IPS-20b (cell line): Measurements from ENCODE around the gene URM1.

Experiments
- H3K27ac ChIP-seq: one replicate; pipeline ENCODE4 v1.5.1; 2013; ENCODE audit warnings: low read length
- H3K27me3 ChIP-seq: 2 replicates; pipeline ENCODE4 v1.6.1; 2013; ENCODE audit warnings: mild to moderate bottlenecking, low read length, inconsistent platforms; ENCODE audit not compliant: insufficient read depth
- H3K36me3 ChIP-seq: 2 replicates; pipeline ENCODE4 v1.6.1; 2013; ENCODE audit warnings: low read depth, mild to moderate bottlenecking, inconsistent platforms, low read length, moderate library complexity; ENCODE audit not compliant: insufficient read depth
- H3K4me1 ChIP-seq: 2 replicates; pipeline ENCODE4 v1.6.1; 2013; ENCODE audit warnings: mild to moderate bottlenecking, control low read depth, inconsistent platforms, low read length, moderate library complexity; ENCODE audit not compliant: insufficient read depth
- H3K4me3 ChIP-seq: 2 replicates; pipeline ENCODE4 v1.5.1; 2013; ENCODE audit warnings: mild to moderate bottlenecking, low read length, inconsistent platforms
- H3K9ac ChIP-seq: 2 replicates; pipeline ENCODE4 v1.6.1; 2013; ENCODE audit warnings: low read depth, mild to moderate bottlenecking, inconsistent platforms, low read length, moderate library complexity
- H3K9me3 ChIP-seq: 2 replicates; pipeline ENCODE4 v1.6.1; 2013; ENCODE audit warnings: mild to moderate bottlenecking, low read depth, low read length, inconsistent platforms; ENCODE audit not compliant: insufficient read depth

The URM1 gene

DNA sequence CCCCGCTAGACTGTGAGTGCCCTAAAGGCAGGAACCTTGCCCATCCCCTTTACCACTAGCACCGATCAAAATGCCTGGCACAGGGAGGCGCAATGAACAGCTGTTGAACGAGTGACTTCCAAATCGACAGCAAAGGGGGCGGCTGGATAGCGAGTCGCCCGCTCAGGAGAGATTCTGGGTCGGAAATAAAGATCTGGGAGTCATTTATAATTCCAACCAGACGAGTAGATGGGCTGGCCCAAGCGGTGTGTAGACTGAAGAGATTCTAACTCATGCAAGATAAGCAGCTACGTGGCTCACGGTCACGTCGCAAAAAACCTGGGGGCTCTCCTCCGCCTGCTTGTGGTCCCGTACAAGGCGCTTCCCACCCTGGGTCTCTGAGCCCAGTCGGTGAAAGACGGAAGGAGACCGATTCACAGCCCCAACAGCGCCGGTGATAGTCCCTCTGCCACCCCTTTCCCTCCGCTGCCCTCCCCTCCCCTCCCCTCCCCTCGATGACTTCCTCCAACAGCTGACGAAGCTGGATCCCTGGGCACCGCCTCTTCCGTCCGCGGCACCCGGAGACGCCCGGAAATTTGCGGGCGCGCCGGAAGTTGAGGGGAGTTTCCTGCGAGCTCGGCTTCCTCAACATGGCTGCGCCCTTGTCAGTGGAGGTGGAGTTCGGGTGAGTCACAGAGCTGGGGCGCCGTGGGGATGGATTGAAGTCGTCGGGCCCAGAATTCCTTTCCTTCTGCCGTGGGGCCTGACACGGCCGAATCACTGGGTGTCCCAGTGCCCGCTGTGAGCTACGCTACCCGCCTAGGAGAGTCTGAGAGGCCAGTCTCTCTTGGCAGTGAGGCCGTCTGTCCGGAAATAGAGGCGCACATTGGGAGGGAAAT lies at the start of gene URM1:
Gene URM1, plus strand, starts transcription at position 623 of the 878 bp plus-strand sequence. Its CDS starts 7 bp downstream, at position 630.
- peaks cover 33% of the 10 kb centered on the region for H3K27me3 ChIP-seq
- no peak within 1 kb of the TSS for H3K27ac ChIP-seq
- peak within 1 kb of the TSS; percentile 94 for H3K4me3 ChIP-seq
- peaks cover 6% of the 10 kb centered on the region for H3K4me1 ChIP-seq
- H3K36me3 ChIP-seq: no peaks in the 10 kb centered on the region
- no peaks in the 10 kb centered on the region for H3K9me3 ChIP-seq
- H3K9ac ChIP-seq: peak within 1 kb of the TSS; percentile 84; the same call in 1 of the 2 replicates

DNA sequence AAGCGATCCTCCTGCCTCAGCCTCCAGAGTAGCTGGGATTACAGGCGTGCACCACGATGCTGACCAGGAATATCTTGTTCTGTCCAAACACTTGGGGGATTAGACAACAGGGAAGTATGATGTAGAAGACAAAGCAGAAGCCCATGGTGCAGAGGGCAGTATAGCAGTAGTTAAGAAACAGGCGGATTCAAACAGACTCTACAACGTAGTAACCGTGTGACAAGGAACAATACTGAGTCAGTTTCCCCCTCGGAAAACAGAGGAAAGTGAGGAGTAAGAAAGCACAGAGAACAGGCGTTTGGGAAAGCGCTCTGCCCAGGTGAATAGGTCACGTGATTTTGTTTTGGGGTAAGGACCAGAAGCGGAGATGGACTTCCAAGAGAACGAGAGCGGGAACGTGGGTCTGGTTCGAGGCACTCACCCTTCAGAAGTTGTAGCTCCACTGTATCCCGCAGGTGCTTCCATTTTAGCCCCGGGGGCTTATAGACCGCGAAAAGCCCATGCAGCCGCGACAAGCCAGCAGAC lies 49.2 kb upstream of the URM1 start:
- Histone ChIP-seq H3K36me3 (peaks cover 37% of the 10 kb centered on the region), H3K4me3 (peak overlapping the region; percentile 90), H3K27me3 (no peaks in the 10 kb centered on the region), H3K4me1 (peaks cover 4% of the 10 kb centered on the region), H3K9me3 (no peaks in the 10 kb centered on the region), H3K27ac (peak overlapping the region; percentile 95), H3K9ac (peak overlapping the region; percentile 88)

DNA sequence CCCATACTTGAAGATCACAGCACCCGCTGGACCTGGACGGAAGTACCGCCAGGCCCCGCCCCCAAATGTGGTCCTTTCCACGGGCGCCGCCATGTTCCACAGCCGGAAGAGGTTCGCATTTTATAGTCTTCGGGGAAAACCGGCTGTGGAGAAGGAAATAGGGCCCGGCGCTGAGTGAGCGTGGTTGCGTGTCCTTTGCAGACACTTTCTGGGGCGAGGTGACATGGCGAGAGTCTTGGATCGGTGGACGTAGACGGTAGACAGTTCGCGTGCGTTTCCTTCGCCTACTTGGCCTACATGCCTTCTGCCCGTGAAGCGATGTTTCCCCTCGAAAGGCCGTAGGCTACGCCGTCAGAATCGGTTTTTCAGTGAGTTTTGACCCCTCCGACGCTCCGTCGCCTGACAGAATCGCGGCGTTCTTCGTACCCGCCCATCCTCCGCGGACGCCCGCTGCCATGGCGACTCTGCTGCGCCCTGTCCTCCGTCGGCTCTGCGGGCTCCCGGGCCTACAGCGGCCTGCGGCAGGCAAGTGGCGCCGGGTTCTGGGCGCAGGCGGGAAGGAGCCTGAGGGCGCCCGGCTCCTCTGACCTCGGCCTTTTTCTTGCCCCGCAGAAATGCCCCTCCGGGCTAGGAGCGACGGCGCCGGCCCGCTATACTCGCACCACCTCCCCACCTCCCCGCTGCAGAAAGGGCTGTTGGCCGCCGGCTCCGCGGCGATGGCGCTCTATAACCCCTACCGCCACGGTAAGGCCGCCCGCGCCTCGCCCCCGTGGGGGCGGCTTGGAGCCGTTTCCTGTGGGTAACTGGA lies 48.6 kb upstream of the URM1 start, which contains the start of the genes COQ4 and TRUB2:
Gene COQ4, plus strand, starts transcription at position 436 of the 808 bp plus-strand sequence. Its CDS starts 20 bp downstream, at position 456.
Gene TRUB2, minus strand, starts transcription at position 44 of the 808 bp plus-strand sequence. Its CDS starts 39 bp downstream, at position 5.
- H3K27me3 ChIP-seq: no peaks in the 10 kb centered on the region
- peak within 1 kb of the TSS; percentile 90 for H3K4me3 ChIP-seq
- peaks cover 4% of the 10 kb centered on the region for H3K4me1 ChIP-seq
- peaks cover 36% of the 10 kb centered on the region for H3K36me3 ChIP-seq
- peak within 1 kb of the TSS; percentile 95 for H3K27ac ChIP-seq
- no peaks in the 10 kb centered on the region for H3K9me3 ChIP-seq
- peak within 1 kb of the TSS; percentile 88 for H3K9ac ChIP-seq

DNA sequence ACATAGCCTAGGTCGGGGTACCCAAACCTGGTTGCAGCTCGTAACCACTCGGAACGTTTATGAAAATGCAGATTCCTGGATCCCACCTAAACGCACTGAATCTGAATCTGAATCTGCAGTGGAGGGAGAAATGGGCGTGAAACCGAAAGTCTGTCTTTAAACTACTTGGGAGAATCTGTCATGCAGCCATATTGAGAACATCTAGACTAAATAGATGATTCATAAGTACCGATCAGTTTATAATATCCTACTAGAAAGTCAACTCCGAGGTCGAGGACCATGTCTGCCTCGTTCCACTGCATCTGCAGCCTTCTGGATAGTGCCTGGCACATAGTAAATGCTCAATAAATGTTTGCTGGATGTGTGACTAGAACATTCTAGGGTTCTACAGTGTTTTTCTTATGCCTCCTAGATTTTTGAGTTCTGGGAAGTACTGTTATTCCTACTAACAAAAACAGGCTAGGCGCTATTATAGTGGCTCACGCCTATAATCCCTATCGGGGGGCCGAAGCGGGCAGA lies 47.9 kb upstream of the URM1 start:
- Histone ChIP-seq H3K4me1 (peaks cover 4% of the 10 kb centered on the region), H3K9me3 (no peaks in the 10 kb centered on the region), H3K27ac (no peak overlapping the region), H3K36me3 (peaks cover 39% of the 10 kb centered on the region), H3K4me3 (peak overlapping the region; percentile 90), H3K27me3 (no peaks in the 10 kb centered on the region), H3K9ac (peak overlapping the region; percentile 88; the same call in 1 of the 2 replicates)

DNA sequence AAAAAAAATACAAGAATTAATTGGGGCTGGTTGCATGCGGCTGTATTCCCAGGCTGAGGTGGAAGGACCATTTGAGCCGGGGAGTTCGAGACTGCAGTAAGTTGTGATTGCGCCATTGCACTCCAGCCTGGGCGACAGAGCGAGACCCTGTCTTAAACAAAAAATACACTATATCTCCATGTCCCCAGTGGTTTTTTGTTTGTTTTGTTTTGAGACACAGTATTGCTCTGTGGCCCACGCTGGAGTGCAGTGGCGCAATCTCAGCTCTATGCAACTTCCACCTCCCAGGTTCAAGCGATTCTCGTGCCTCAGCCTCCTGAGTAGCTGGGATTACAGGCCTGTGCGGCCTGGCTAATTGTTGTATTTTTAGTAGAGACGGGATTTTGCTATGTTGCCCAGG lies 47.4 kb upstream of the URM1 start:
- H3K36me3 ChIP-seq: peaks cover 45% of the 10 kb centered on the region
- H3K9me3 ChIP-seq: no peaks in the 10 kb centered on the region
- H3K9ac ChIP-seq: peak overlapping the region; percentile 88; the same call in 1 of the 2 replicates
- H3K27ac ChIP-seq: no peak overlapping the region
- no peaks in the 10 kb centered on the region for H3K27me3 ChIP-seq
- H3K4me3 ChIP-seq: peak overlapping the region; percentile 90
- H3K4me1 ChIP-seq: peaks cover 4% of the 10 kb centered on the region

DNA sequence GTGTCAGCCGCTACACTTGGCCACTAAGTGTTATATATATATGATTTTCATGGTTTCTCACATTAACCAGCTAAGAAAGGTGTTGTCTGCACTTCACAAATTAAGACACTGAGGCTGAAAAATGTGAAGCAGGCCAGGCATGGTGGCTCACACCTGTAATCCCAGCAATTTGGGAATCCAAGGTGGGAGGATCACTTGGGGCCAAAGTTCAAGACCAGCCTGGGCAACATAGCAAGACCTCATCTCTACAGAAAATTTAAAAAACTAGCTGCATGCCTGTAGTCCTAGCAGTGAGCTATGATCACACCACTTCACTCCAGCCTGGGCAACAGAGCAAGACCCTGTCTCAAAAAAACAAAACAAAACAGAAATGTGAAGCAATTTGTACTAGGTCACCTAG lies 46.8 kb upstream of the URM1 start:
- no peaks in the 10 kb centered on the region for H3K27me3 ChIP-seq
- H3K4me1 ChIP-seq: peaks cover 4% of the 10 kb centered on the region
- no peak overlapping the region for H3K9ac ChIP-seq
- peaks cover 47% of the 10 kb centered on the region for H3K36me3 ChIP-seq
- no peak overlapping the region for H3K27ac ChIP-seq
- H3K9me3 ChIP-seq: no peaks in the 10 kb centered on the region
- H3K4me3 ChIP-seq: no peak overlapping the region

DNA sequence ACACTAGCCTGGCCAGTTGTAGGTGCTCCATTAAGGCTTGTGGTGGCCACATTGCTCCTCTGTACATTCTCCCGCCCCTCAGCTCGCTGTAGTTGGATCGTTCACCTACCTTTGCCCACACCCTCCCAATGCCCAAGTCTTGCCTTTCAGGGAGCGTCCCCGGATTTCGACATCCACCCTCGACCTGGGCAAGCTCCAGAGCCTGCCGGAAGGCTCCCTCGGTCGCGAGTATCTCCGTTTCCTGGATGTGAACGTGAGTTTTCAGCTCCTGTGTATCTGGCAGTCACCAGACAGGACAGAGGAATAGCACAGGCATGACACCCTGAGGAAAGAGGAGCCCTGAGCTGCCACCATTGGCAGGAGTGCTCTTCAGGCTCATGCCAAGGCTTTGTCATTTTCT lies 45.5 kb upstream of the URM1 start:
- H3K27me3 ChIP-seq: no peaks in the 10 kb centered on the region
- peaks cover 47% of the 10 kb centered on the region for H3K36me3 ChIP-seq
- H3K4me3 ChIP-seq: no peak overlapping the region
- no peak overlapping the region for H3K9ac ChIP-seq
- H3K27ac ChIP-seq: no peak overlapping the region
- no peaks in the 10 kb centered on the region for H3K9me3 ChIP-seq
- peaks cover 4% of the 10 kb centered on the region for H3K4me1 ChIP-seq

DNA sequence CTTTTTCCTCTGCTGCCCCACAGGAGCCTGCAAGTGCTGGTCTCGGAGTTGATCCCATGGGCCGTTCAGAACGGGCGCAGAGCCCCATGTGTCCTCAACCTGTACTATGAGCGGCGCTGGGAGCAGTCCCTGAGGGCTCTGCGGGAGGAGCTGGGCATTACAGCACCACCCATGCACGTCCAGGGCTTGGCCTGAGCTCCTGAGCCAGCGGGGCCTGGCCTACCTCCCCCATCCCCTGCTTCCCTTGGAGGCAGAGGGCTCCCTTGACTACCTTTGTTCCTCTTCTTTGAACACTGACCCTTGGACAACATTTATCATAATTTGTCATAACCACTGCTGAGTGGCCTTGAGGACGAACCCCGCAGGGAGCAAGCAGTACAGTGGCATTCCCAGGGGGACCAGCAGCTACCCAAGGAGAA lies 37.7 kb upstream of the URM1 start:
- H3K36me3 ChIP-seq: peaks cover 17% of the 10 kb centered on the region
- no peak overlapping the region for H3K9ac ChIP-seq

DNA sequence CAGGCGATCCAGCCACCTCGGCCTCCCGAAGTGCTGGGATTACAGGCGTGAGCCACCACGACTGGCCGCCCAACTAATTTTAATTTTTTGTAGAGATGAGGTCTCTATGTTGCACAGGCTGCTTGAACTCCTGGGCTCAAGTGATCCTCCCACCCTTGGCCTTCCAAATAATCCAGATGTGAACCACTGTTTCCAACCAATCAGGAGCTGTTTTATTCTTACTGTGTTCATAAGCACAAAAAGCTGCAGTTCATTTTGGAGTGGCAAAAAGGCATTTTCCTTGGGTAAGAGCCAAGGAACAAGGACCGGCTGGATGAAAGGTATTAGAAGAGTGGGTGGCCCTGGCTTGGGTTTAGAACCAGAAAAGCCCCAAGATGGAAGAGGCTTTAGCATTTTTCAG lies 36.0 kb upstream of the URM1 start:
- Histone ChIP-seq H3K9me3 (no peaks in the 10 kb centered on the region), H3K9ac (no peak overlapping the region), H3K27ac (no peak overlapping the region), H3K27me3 (no peaks in the 10 kb centered on the region), H3K4me3 (no peak overlapping the region), H3K4me1 (no peaks in the 10 kb centered on the region), H3K36me3 (peaks cover 11% of the 10 kb centered on the region)

More for the DNA sequence above, 37.7 kb upstream of the URM1 start:
- H3K27me3 ChIP-seq: no peaks in the 10 kb centered on the region
- H3K4me3 ChIP-seq: no peak overlapping the region
- H3K27ac ChIP-seq: no peak overlapping the region
- no peaks in the 10 kb centered on the region for H3K4me1 ChIP-seq
- no peaks in the 10 kb centered on the region for H3K9me3 ChIP-seq

DNA sequence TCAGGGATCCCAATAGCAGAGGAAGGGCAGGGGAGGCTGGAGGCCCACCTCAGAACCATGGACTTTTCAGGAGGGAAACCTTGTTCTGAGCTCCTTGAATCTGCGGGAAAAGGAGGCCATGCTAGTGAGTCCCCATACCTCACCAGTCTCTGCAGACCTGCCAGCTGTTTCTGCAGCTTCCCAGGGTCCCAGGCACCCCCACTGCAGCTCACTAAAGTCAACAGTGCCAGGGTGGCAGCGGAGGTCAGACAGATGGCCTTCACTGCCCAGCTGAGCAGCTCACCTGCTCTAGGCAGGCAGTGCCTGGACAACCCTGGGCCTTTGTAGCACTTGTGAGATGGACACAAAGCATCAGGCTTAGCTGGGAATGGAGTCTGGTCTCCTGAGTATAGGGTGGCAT lies 35.3 kb upstream of the URM1 start:
- no peak overlapping the region for H3K4me3 ChIP-seq
- no peak overlapping the region for H3K9ac ChIP-seq

DNA sequence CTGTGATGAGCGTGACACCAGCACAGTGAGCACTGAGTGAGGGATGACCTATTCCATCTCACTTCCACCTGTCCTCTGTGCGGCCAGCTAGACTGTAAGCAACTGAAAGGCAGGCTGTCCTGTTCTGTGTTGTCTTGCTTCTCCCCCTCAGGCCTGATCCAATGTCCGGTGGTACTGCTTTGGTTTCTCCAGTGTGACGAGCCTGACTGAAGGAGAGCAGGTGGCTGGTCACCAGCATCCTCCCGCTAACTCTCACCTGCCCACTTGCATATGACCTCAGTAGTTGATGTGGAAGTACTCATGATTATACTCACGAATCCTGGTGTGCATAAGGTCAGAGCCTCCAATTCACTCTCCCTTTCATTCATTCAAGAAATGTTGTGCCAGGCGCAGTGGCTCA lies 33.2 kb upstream of the URM1 start:
- H3K27ac ChIP-seq: no peak overlapping the region
- H3K9me3 ChIP-seq: no peaks in the 10 kb centered on the region
- no peak overlapping the region for H3K4me3 ChIP-seq
- peaks cover 7% of the 10 kb centered on the region; the same call in 1 of the 2 replicates for H3K36me3 ChIP-seq
- no peaks in the 10 kb centered on the region for H3K4me1 ChIP-seq
- no peak overlapping the region for H3K9ac ChIP-seq
- peaks cover 3% of the 10 kb centered on the region; the same call in 1 of the 2 replicates for H3K27me3 ChIP-seq

More for the DNA sequence above, 35.3 kb upstream of the URM1 start:
- Histone ChIP-seq H3K27ac (no peak overlapping the region), H3K9me3 (no peaks in the 10 kb centered on the region), H3K36me3 (peaks cover 11% of the 10 kb centered on the region), H3K27me3 (no peaks in the 10 kb centered on the region), H3K4me1 (no peaks in the 10 kb centered on the region)
